GM18517 (cell line): ENCODE measurements around the gene GPC5.
"Not testable (repeated sequence)": the region's sequence is repeated elsewhere in the genome, so short reads cannot be mapped to it uniquely, and the experiment has no call there.

Experiments
- ATAC-seq: cut with Tn5 transposase; IDR thresholded peaks from one replicate; pipeline ENCODE4 v1.9.1; 2021; ENCODE audit warnings: mild to moderate bottlenecking, moderate library complexity; ENCODE audit not compliant: unreplicated experiment

The GPC5 gene

GRCh38 chr13:91825516-91825915 is 427.1 kb downstream of the GPC5 start:
- no peak for ATAC-seq

GRCh38 chr13:91836553-91836952 is 438.1 kb downstream of the GPC5 start:
- ATAC-seq: no peak

- no peak for ATAC-seq
Observed at GRCh38 chr13:91845612-91846011, 447.2 kb downstream of the GPC5 start.

- ATAC-seq: no peak
Observed at GRCh38 chr13:91863699-91864098, 465.3 kb downstream of the GPC5 start.

- no peak for ATAC-seq
Observed at GRCh38 chr13:91868351-91868750, 469.9 kb downstream of the GPC5 start.

GRCh38 chr13:91878491-91878890 is 480.1 kb downstream of the GPC5 start:
- no peak for ATAC-seq

GRCh38 chr13:91879360-91879759 is 480.9 kb downstream of the GPC5 start:
- no peak for ATAC-seq

GRCh38 chr13:91882918-91883317 is 484.5 kb downstream of the GPC5 start:
- no peak for ATAC-seq

- no peak for ATAC-seq
Observed at GRCh38 chr13:91889641-91890040, 491.2 kb downstream of the GPC5 start.

- ATAC-seq: no peak
Observed at GRCh38 chr13:91891141-91891540, 492.7 kb downstream of the GPC5 start.

GRCh38 chr13:91893040-91893439 is 494.6 kb downstream of the GPC5 start:
- ATAC-seq: no peak

GRCh38 chr13:91894316-91894715 is 495.9 kb downstream of the GPC5 start:
- ATAC-seq: no peak

GRCh38 chr13:91896547-91896946 is 498.1 kb downstream of the GPC5 start:
- no peak for ATAC-seq

GRCh38 chr13:91898986-91899385 is 500.6 kb downstream of the GPC5 start:
- ATAC-seq: not testable (repeated sequence)

GRCh38 chr13:91902291-91902690 is 503.9 kb downstream of the GPC5 start:
- ATAC-seq: no peak

- peak; percentile 97 for ATAC-seq
Observed at GRCh38 chr13:91904005-91904404, 505.6 kb downstream of the GPC5 start.

- ATAC-seq: peak; percentile 49
Observed at GRCh38 chr13:91904597-91904996, 506.2 kb downstream of the GPC5 start.

- no peak for ATAC-seq
Observed at GRCh38 chr13:91907398-91907797, 509.0 kb downstream of the GPC5 start.

GRCh38 chr13:91909617-91910016 is 511.2 kb downstream of the GPC5 start:
- ATAC-seq: no peak

- no peak for ATAC-seq
Observed at GRCh38 chr13:91922969-91923592, 524.7 kb downstream of the GPC5 start.

GRCh38 chr13:91930687-91931086 is 532.3 kb downstream of the GPC5 start:
- ATAC-seq: no peak

GRCh38 chr13:91934354-91934753 is 535.9 kb downstream of the GPC5 start:
- ATAC-seq: no peak

GRCh38 chr13:91946498-91947070 is 548.2 kb downstream of the GPC5 start:
- no peak for ATAC-seq
